SK-N-MC (cell line): Measurements from ENCODE around the gene DTHD1.

Experiments
- EZH2 ChIP-seq: fragments of 200-600 bp; sonication (generic); IDR thresholded peaks from one replicate; pipeline ENCODE4 v1.6.1; 2017; ENCODE audit warnings: antibody characterized with exemption
- FOXP2 ChIP-seq: optimal IDR thresholded peaks from 2 replicates; pipeline ENCODE3; 2011; ENCODE audit warnings: mild to moderate bottlenecking, moderate library complexity; ENCODE audit not compliant: insufficient read depth; ENCODE audit errors: extremely low read length, control extremely low read depth
- POLR2AphosphoS5 ChIP-seq: IDR thresholded peaks from 2 replicates; pipeline ENCODE4 v1.6.1; 2012; ENCODE audit warnings: mild to moderate bottlenecking, low read depth, low read length, borderline replicate concordance

GRCh38 chr4:36363024-36363423, 81.6 kb downstream of the DTHD1 start:
- TF ChIP-seq POLR2AphosphoS5 (no peak), EZH2 (no peak), FOXP2 (no peak)
